ENCODE measurements around the gene DMGDH.
"Not testable (repeated sequence)": the region's sequence is repeated elsewhere in the genome, so short reads cannot be mapped to it uniquely, and the experiment has no call there.

Gene DMGDH

DNA sequence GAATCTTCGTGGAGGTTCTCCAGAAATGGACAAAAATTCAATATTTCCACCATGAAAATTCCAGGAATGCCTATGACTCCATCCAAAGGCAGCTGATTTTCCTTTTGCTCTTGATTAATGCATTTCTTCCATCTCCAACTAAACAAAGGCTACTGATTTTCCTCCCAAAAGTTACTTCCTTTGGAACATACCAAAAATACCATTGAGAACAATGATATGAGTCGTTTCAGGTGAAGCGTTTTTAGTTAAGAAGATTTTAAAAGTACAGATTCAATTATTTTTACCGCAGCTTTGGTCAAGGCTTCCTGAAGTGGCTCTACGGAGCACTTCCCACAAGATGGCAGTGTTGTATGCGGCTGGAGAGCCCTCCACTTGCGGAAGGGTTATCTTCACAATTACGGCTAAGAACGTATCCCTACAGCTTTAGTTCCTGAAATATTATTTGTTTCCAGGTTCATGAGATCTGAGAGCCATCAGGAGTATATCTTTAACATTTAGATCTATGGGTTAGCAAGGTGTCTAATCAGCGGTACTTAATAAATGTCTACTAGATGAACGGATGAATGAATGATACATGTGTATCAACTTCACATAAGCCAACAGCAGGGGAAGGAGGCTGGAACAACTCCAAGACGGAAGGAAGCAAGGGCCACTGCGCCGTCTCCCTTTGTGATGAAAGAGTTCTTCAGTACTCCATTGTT is 48.5 kb downstream of the DMGDH start:
- in situ Hi-C loops (cut with MboI; ENCODE audit: low sequenced_read_pairs), result no loop called here

DNA sequence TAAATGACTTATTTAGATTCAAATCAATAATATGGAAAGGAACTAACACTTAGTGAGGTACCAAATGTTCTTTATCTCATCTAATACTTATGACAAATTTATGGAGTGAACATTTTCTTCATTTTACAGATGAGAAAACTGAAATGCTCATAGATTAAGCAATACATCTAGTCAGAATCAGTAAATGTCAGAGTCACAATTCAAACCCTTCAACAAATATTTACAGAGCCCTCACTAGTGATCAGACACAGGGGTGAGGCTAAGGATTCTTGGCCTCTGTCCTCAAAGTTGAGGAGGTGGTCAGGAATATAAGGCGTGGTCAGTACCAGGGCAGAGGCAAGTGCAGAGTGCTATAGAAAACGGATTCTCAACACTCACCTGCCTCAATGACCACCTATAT is 54.8 kb downstream of the DMGDH start:
- in situ Hi-C loops (cut with MboI; ENCODE audit: low sequenced_read_pairs), result no loop called here

DNA sequence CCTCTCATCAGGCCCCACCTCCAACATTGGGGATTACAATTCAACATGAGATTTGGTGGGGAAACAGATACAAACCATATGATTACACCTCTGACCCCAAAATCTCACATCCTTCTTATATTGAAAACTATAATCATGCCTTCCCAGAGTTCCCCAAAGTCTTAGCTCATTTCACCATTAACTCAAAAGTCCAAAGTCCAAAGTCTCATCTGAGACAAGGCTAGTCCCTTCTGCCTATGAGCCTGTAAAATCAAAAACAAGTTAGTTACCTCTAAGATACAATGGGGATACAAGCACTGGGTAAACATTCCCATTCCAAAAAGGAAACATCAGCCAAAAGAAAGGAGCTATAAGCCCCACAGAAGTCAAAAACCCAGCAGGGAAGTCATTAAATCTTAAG is 57.6 kb downstream of the DMGDH start:
- in situ Hi-C loops (cut with MboI; ENCODE audit: low sequenced_read_pairs), result no loop called here

DNA sequence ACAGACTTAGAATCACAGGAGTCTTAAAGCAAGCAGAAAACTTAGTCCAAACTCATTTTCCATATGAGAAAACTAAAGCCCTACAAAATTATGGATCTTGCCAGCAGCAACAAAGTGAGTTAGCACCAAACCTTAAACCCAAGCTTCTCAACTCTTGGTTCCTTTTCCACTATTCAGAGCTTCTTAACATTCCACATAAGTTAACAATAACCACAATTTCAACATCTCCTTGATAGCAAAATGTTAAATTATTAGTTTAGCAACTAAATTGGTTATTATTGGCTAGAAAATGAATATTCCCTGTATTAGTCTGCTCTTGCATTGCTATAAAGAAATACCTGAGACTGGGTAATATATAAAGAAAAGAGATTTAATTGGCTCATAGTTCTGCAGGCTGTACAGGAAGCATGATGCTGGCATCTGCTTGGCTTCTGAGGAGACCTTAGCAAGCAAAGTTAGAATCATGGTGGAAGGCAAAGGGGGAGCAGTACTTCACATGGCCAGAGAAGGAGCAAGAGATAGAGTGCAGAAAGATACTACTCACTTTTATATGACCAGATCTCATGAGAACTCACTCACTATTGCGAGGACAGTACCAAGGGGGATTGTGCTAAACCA is 58.1 kb downstream of the DMGDH start:
- in situ Hi-C loops (cut with MboI; ENCODE audit: low sequenced_read_pairs), result no loop called here

DNA sequence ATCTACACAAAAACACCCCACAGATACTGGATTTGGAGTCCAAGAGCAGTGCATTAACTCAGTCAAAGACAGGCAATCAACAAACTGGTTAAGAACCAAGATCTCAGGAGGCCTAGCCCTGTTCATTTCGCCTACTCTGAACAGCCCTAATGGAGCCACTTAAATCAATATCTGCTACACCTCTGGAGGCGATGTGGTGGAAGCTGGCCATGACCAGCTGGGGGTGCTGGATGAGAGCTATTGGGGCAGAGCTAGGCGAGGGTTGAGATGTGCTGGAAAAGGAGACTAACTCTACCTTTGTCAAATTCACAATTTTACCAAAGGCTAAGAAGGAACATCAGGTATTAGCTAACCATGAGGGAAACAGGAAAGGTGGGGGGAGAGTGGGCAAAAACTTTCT is 61.1 kb downstream of the DMGDH start:
- in situ Hi-C loops (cut with MboI; ENCODE audit: low sequenced_read_pairs), result no loop called here

DNA sequence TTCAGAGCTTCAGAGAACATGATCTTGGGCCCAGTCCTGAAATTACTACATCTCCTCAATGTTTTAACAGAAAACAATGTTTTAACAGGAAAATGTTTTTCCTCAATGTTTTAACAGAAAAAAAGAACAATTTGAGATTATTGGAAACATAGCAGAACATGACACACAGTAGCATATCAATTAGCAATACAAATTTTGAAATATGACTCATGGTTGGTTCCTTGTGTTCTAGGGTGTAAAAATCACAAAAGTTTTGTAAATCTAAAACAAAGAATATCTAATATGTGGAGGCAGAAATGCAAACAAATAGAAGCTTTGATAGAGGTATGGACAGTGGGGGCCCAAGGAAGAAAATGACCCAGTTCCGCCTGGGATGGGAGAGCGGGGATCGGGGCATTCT is 61.6 kb downstream of the DMGDH start:
- in situ Hi-C loops (cut with MboI; ENCODE audit: low sequenced_read_pairs), result no loop called here

DNA sequence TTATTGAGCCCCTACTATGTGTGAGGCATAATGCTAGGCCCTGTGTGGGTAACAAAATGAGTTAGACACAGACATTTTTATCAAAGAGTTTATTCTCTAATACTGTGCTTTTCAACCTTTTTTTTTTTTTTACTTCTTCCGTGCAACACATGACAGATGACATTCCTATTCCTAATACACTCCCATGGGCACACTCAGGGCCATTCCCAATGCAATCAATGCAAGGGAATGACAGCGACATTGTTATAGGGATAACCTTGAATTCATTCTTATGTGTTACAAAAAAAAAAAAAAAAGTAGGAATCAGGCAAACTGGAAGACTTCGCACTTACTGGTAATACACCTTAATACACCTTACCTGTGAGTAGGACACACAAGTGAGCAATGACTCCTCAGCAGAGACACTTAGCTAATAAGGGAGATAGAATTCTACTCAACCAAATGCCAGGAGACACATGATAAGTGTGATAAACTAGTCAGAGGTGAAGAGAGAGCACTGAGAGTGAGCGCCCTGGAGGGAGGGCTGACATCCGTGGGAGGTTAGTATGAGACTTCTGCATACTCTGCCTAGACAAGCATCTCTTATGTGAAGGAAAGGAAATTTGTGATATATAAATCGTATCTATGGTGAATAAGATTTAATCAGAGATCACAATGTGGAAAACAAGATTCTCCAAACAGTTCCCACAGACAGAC is 63.4 kb downstream of the DMGDH start:
- in situ Hi-C loops (cut with MboI; ENCODE audit: low sequenced_read_pairs), result no loop called here

DNA sequence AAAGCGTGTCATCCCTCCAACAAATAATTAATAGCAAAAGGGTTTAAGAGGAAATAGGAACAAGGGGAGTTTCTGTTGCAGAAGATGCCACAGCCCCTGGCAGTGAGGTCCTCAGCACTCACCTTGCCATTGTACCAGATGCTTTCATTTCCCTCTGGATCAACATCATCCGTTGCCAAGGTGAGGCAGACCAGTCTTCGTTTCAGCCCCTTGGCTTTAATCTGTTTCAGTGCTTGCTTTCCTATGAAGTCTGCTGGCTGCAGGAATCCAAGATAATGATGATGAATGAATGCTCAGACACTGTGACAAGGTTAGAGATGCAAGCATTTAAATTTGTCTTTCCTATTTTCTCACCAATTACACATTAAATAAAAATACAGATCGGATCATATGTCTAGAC is 64.3 kb downstream of the DMGDH start:
- in situ Hi-C loops (cut with MboI; ENCODE audit: low sequenced_read_pairs), result no loop called here

DNA sequence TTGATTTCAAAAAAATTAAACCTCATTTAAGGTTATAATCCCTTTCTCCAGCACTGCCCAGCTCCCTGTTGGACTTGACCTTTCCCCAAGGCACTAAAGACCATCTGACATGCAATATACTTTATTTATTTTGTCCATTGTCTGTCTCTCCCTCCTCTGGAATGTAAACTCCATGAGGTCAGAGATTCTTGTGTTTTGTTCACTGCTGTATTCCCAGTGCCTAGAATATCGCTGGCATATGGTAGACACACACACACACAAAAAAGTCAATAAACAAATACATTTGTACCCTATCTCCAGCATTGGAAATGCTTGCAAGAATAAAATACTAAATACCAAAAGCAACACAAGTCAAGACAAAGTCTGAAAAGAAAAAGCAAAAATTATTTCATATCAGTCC is 67.1 kb downstream of the DMGDH start:
- in situ Hi-C loops (cut with MboI; ENCODE audit: low sequenced_read_pairs), result no loop called here

DNA sequence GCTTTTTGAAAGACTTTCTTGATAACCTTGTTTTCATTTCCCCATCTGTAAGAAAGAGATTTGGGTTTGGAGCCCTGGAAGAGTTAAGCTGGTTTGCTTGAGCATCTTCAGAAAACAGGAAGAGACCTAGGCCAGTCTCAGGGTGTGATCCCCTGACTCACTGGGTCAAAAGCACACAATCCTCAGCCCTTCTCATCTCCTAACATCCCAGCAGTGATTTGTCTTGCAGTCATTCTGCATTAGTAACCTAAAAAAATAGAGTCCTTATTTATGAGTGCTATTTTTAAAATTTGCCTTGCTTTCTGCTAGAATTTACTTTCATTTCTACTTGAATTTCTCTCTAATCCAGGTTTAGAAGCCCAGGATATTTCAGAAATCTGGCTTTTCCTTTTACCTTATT is 68.0 kb downstream of the DMGDH start:
- in situ Hi-C loops (cut with MboI; ENCODE audit: low sequenced_read_pairs), result no loop called here

DNA sequence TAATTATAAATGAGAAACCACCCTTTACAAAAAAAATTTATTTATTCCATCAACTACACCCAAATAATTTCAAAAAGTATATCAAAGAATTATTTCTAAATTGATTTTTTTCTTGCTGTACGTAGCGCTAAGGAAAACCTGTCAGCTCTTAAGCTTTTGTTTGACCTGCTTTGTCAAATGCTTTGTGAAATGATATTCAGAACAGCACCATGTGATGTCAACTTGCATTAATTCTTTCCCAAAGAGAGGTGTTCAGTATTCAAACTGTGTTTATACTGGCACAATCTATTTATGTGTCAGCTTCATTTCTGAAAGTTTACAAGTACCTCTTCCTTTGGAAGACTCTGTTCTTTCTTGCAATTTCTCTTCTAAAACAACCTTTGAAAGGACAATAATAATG is 72.4 kb downstream of the DMGDH start:
- in situ Hi-C loops (cut with MboI; ENCODE audit: low sequenced_read_pairs), result no loop called here

DNA sequence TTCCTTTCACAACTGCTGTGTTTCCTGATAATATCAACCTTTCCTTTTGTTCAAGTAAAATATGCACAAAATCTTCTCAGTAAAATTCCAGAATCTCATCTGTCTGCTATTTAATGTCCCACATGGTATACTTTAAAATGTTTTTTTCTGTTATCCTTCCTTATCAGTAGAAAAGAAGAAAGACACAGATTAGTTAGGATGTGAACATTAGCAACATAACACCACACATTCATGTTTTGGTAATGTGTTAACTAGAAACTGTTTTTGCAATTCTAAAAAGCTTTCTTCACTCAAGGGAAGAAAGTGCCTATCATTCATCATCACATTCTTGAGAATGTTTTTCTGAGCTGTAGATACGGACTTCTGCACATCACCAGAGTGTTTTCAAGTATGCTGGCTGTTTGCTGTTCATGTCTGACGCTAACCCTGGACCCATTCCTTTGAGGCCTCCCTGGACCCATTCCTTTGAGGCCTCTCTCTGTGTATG is 73.9 kb downstream of the DMGDH start:
- in situ Hi-C loops (cut with MboI; ENCODE audit: low sequenced_read_pairs), result no loop called here

DNA sequence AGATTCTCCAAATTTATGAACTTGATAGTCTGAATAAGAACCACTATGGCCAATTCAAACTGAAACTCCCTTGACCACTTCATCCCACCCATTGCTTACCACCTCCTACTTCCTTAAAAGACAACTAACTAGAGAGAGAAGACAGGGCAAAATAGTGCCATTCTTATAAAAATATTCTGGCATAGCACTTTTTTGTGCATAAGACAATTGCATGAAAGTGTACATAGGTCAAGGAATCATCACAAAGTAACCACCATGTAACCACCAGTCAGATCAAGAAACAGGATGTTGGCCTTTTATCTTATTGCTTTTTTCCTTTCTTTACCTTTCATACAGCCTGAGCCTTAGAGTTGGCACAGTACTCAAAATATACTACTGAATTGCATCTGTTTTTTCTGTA is 76.3 kb downstream of the DMGDH start:
- in situ Hi-C loops (cut with MboI; ENCODE audit: low sequenced_read_pairs), result no loop called here

DNA sequence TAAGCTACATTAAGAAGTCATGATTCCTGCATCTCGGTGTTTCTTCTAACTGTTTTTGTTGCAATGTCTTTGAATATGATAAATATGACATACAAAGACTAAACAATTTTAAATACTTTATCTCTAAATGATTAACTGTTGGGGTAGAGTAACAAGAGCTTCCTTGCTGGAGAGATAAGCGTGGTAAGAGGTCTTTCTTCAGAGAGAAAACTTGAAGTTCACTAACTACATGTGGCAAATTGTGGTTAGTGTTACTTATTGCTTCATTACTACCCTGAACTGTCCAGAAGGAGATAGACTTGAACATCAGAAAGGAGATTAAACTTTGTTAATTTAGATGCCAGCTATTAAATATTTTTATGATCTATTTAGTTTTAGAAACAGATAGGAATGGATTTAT is 77.3 kb downstream of the DMGDH start:
- in situ Hi-C loops (cut with MboI; ENCODE audit: low sequenced_read_pairs), result no loop called here

DNA sequence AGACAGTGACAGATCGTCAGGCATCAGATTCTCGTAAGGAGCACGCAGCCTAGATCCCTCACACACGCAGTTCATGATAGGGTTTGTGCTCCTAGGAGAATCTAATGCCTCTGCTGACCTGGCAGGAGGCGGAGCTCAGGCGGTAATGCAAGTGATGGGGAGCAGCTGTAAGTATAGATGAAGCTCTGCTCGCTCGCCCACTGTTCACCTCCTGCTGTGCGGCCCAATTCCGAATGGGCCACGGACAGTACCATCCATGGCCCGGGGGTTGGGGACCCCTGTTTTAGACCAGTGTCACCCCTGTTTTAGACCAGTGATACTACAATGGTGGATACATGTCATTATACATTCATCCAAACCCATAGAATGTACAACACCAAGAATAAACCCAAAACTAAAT is 80.4 kb downstream of the DMGDH start:
- in situ Hi-C loops (cut with MboI; ENCODE audit: low sequenced_read_pairs), result no loop called here

DNA sequence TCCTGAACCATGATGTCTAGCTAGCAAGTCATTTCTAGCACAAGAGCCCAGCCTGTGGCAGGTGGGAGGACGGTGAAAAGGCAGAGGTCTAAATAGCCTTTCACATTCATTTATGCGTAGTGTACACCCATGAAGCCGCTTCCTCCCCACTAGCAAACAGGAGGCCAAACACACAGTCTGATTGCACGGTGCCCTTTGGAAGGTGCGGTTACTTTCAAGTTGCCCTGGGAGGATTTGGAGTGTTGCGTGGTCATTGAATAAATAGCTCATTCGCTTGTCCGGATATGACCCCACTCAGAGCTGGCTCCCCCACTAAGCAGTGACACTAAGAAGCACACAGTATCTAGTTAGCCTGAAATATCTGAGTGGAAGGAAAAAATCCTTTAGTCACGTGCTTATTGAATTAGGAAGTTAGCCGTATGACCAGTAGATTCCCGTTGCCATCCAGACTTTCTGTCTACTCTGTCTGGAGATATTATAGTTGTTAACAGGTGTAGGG is 83.7 kb downstream of the DMGDH start:
- in situ Hi-C loops (cut with MboI; ENCODE audit: low sequenced_read_pairs), result no loop called here

DNA sequence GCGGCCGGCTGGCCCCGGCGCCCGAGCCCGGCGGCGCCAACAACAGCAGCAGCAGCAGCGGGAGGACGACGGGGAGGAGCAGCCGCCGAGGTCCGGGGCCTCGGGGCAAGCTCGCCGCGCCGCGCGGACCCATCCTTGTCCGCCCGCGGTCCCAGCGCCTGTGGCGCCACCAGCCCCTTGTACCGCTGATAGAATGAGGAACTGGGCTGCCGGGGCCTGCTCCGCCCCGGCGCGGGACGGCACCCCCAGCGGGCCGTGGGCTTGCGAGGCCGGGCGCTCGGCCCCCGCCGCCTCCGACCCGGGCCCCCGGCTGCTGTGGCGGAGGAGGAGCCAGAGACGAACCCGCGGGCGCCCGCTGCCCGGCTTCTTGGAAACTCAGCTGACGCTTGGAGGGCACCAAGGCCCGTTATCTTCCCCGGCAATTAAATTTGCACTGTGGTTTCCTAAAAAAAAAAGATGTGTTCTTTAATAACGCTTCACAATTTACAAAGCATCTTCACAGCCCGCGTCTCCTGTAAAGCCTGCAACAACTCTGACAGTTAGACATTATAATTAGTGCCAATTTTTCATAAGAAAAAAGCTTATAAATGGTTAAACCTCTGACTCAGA is 84.3 kb downstream of the DMGDH start, which contains the start of gene ARSB:
ARSB (minus strand) TSS at position 195 of the 609 bp plus-strand sequence; CDS start at position 133, 62 bp downstream.
- in situ Hi-C loops (cut with MboI; ENCODE audit: low sequenced_read_pairs), result no loop called here

DNA sequence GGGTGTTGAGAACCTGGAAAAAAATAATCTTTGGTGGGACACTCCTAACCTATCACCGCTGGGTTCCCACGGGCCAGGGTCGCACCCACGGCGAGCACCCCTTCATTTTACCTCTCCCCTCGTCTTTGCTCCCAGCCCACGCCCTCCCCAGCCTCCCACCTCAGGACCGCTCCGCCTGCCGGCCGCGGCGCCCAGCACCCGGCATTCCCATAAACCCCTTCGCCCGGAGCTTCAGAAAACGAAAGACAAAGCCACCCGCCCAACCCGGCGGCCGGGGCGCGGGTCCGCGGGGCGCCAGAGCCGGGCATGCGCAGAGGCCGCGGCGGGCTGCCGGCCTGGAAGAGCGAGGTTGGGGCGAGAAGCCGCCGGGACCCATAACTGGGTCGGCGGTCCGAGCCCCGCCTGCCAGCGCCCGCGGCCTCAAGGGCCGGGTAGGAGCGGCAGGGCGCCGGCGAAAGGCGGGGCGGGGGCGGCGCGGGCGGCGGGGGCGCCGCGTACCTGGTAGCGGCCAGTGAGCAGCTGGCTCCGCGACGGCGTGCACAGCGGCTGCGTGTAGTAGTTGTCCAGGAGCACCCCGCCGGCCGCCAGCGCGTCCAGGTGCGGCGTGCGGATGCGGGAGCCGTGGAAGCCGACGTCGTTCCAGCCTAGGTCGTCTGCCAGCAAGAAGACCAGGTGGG is 84.9 kb downstream of the DMGDH start:
- in situ Hi-C loops (cut with MboI; ENCODE audit: low sequenced_read_pairs), result no loop called here

DNA sequence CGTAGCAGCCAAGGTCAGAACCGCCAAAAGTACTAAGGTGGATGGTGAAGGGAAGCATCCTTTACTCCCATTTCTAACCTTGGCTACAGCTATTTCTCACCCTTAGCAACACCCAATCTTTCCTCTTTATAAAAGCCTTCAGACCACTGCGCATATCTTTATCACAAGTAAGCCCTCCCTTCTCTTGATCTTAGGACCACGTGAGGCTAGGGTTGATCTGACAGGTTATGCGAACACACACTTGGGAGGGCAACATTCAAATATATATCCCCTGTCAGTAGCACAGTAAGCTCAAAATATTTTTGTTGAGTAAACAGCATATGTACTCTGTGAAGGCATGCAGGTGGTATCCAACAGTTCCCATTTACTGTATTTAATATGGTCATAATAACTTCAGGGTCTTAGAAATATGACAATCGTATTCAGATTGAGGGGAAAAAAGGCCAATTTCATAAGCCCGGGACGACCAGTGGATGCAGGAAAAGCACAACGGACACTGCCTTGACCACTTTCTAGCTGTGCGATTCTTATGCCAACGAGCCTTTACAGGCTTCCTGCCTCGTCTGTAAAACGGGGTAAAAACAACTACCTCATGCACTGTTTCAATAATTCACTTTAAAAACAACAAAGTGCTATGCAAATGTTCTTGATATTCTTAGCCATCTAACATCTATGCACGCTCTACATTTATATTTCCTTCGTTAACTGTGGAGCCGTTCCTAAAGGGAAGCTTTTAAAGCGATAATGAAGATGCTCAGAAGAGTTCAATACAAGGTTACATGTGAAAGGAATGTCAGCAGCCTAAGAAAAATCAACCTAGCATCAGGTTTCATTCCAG is 85.7 kb downstream of the DMGDH start:
- in situ Hi-C loops (cut with MboI; ENCODE audit: low sequenced_read_pairs), result no loop called here

DNA sequence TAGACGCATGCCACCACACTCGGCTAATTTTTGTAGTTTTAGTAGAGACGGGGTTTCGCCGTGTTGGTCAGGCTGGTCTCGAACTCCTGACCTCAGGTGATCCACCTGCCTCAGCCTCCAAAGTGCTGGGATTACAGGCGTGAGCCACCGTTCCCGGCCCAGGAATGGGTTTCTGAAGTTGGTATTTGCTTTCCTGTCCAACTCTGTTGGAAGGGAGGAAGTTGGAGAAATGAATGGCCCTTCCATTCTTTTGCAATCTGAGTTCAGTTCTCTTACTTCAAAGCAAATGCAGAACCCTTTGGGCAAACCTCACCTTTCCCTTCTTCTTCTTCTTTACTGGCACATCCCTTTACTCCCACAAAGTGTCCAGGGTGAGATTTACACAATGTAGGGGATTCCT is 86.3 kb downstream of the DMGDH start:
- in situ Hi-C loops (cut with MboI; ENCODE audit: low sequenced_read_pairs), result not testable (repeated sequence)

All from HL-60/S4 treated with phorbol 12-myristate 13-acetate at 8.2 ng/mL for 4 days and 3 days (cell line).